Tibial nerve (tissue), 4 donors: ENCODE measurements around the gene ATP6AP2.

Source experiments
- CTCF ChIP-seq, 5 experiments: fragments of 200-600 bp in 3 of 5; fragments of 450-650 bp in 2 of 5; sonication (generic) in 3 of 5; IDR thresholded peaks; one replicate each; pipeline ENCODE4 v1.5.1; 2016 to 2019; ENCODE audit warnings: antibody characterized with exemption in 5 of 5, mild to moderate bottlenecking in 3 of 5, moderate library complexity in 2 of 5
- EP300 ChIP-seq, 2 donors: sonication (generic); formaldehyde crosslinking; IDR thresholded peaks; one replicate each; pipeline ENCODE4 v1.6.1; 2017; ENCODE audit warnings: antibody characterized with exemption in 2 of 2, mild to moderate bottlenecking in 1 of 2

- peak in 1 of 2 donors; percentile 49 for TF ChIP-seq EP300 (IDR thresholded peaks at IDR 0.05)
- TF ChIP-seq CTCF (IDR thresholded peaks at IDR 0.05), result no peak
Observed at GRCh38 chrX:40644821-40645358, 64.1 kb downstream of the ATP6AP2 start.
